ENCODE data around the gene HCAR2.
"Not testable (repeated sequence)": the region's sequence is repeated elsewhere in the genome, so short reads cannot be mapped to it uniquely, and the experiment has no call there.

HCAR2 gene

DNA sequence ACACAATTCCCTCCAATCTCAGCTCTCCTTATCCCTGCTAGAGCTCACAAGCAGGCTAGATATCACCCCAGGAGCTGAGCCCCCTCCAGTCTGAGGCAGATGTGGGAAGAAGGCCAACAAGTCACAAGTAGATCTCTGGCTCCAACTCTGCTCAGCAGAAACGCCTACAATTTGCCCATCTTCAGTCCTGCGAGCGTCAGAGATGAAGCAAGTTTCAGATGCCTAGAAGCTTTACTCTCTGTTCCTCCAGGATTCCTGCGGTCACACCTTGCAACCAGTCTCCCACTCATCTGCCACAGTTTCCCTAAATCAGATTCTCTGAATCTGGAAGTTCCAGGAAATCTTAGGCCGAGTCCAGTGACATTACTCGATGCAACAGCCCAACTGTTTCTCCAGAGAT, 12.1 kb upstream of the HCAR2 start:
- ATAC-seq = not testable (repeated sequence)

DNA sequence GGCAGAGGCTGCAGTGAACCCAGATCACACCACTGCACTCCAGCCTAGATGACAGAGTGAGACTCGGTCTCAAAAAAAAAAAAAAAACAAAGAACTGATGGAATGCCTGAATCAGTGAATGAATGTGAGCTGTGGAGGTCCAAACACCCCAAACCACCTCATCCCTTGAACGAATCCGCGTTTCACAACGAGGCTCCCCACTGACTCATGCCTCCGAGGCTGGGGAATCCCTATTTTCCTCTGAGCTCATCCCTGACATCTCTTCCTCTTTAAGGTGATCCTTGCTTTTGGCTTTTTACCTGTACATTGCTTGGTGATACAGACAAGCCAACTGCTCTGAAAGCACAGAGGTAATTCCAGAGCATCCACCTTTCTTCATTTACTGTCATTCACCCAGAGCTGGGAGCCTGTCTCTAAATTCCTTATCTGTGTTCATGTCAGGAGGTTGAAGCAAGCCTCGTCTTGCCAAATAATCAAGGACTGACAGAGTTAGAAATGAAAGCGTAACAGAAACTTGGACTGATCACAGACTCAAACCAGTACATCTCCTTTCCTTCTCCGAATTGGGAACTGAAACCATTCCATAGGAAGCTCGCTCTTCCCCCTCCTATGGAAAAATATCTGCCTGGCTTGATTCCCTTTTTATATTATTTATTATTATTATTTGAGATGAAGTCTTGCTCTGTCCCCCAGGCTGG, 10.5 kb upstream of the HCAR2 start:
- not testable (repeated sequence) for ATAC-seq

DNA sequence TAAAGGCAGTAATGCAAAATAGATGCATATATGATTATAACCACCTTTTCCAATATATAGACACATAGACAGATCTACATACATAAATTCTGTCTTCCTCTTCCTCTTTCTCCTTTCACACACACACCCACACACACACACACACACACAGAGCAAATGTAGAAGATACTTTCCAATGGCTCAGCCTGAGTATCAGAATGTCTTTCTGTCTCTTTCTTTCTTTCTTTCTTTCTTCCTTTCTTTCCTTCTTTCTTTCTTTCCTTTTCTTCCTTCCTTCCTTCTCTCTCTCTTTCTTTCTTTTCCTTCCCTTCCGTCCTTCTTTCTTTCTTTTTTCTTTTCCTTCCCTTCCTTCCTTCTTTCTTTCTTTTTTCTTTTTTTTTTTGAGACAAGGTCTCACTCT, 8.1 kb upstream of the HCAR2 start:
- ATAC-seq = not testable (repeated sequence)

DNA sequence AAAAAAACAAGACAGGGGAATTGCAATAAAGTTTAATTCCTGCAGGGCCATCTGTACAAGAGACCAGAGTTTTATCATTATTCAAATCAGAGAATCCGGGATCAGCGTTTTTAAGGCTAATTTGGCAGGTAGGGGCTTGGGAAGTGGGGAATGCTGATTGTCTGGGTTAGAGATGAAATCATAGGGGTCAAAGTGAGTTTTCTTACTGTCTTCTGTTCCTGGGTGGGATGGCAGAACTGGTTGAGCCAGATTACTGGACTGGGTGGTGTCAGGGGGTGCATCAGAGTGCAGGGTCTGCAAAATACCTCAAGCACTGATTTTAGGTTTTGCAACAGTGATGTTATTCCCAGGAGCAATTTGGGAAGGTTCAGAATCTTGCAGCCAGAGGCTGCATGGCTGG, 7.2 kb upstream of the HCAR2 start:
- not testable (repeated sequence) for ATAC-seq

DNA sequence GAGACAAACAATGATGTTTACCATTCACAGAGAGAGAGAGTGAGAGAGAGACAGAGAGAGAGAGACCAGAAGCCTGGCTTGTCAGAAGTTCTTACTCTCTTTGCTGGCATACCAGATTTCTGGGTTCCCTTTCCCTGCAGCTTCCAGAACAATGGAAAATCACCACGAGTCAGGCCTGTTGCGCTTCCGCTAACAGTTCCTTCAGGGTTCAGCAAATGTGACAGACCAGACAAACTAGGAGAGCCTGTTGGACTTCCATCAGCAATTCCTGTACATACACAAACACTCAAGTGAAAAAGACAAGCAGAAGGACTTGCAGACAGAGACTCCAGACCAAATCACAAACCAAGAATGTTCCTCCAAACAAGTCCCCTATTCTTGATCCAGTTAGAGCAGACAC, 6.1 kb upstream of the HCAR2 start:
- not testable (repeated sequence) for ATAC-seq

DNA sequence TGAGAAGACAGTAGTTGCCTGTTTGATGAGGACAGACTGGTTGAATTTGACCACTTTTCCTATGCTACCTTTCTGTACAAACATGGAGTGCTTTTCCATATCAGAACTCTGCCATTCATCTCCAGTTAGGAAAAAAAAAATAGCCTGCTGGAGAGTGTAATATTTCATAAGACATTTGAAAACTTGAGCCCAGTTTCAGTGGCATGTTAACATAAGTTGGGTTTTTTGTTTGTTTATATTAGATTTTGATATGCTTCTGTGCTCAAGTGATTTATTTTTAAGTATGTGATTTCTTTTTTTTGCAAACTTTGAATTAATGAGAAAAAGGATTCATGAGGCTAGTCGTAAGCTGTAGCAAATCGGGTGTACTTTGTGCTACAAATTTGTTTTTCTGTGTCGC, 684 bp upstream of the HCAR2 start:
- ATAC-seq = not testable (repeated sequence)

DNA sequence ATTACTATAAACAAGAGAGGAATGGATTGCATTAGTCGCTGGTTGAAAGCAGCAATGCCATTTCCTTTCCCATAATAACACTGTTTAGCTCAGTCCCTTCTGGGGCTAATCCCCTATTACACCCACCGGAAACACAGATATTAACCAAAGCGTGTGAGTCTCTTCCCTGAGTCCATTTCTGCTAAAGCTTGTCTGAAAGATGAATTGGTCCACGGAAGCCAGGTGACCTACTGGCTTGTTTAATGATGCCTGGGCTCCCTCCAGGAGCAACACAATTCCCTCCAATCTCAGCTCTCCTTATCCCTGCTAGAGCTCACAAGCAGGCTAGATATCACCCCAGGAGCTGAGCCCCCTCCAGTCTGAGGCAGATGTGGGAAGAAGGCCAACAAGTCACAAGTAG, 1.7 kb downstream of the HCAR2 start:
- ATAC-seq = not testable (repeated sequence)

DNA sequence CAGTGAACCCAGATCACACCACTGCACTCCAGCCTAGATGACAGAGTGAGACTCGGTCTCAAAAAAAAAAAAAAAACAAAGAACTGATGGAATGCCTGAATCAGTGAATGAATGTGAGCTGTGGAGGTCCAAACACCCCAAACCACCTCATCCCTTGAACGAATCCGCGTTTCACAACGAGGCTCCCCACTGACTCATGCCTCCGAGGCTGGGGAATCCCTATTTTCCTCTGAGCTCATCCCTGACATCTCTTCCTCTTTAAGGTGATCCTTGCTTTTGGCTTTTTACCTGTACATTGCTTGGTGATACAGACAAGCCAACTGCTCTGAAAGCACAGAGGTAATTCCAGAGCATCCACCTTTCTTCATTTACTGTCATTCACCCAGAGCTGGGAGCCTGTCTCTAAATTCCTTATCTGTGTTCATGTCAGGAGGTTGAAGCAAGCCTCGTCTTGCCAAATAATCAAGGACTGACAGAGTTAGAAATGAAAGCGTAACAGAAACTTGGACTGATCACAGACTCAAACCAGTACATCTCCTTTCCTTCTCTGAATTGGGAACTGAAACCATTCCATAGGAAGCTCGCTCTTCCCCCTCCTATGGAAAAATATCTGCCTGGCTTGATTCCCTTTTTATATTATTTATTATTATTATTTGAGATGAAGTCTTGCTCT, 3.0 kb downstream of the HCAR2 start:
- not testable (repeated sequence) for ATAC-seq

DNA sequence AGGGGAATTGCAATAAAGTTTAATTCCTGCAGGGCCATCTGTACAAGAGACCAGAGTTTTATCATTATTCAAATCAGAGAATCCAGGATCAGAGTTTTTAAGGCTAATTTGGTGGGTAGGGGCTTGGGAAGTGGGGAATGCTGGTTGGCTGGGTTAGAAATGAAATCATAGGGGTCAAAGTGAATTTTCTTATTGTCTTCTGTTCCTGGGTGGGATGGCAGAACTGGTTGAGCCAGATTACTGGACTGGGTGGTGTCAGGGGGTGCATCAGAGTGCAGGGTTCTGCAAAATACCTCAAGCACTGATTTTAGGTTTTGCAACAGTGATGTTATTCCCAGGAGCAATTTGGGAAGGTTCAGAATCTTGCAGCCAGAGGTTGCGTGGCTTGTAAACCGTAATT, 6.2 kb downstream of the HCAR2 start:
- ATAC-seq = not testable (repeated sequence)

DNA sequence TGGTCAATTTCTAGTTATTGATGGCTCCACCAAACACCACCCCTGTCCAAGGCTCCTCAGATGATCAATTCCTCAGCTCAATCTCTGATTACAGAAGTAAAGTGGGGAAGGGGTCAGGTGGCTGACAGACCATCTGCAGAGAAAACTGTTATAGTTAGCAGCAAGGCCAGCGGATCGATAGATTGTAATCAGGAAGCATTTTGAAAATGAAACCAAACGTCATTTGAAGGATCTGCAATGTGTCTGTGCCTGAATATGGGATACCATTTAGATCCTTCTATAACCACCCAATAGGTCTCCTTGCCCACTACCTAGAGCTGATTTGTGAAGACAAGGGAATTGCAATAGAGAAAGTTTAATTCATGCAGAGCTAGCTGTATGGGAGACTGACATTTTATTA, 11.6 kb downstream of the HCAR2 start:
- ATAC-seq = no peak

DNA sequence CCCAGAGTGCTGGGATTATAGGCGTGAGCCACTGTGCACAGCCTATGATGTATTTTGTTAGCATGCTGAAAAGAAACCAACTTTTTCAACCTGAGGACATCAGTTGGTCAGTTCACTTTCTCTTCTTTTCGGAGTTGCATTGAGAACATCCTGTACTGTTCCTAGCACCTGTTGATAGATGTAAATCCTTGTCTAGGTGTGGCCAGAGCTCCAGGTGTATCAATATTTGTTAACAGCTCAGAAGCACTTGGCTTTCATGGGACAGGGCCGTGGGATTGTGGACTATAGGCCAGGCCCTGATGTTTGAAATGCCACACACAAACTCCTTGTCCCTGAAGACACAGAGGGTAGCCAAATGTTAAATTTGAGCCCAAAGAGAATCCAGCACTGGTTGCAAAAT, 14.9 kb downstream of the HCAR2 start:
- no peak for ATAC-seq

DNA sequence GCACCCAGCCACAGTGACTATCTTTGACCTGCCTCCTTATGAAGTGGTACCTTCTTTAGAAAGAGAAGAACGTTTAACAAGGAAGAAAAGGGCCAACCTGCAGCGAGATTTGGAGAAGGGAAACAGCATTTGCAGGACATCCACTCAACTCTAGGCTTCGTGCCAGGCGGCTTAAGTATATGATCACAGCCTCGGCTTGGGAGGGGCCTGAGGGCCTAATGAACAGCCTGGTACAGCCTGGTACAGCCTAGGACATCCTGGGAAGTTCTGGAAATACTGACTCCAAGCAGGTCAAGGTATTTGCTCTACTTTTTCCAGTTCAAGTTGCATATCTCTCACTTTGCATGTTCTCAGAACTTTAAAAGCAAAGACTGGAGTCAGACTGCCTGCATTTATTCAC, 16.1 kb downstream of the HCAR2 start:
- ATAC-seq = no peak

DNA sequence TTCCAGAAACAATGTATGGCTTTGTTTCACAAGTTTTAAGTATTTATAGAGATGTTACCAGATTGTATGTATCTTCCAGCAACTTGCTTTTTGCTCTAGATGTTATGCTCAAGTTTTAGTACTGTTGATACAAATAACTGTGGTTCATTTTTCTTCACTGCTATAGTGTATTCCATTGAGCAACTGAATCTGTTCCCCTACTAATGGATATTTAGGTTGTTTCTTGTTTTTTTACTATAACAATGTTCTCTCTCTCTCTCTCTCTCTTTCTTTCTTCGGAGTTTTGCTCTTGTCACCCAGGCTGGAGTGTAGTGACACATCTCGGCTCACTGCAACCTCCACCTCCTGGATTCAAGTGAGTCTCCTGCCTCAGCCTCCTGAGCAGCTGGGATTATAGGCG, 16.6 kb downstream of the HCAR2 start:
- ATAC-seq = no peak

DNA sequence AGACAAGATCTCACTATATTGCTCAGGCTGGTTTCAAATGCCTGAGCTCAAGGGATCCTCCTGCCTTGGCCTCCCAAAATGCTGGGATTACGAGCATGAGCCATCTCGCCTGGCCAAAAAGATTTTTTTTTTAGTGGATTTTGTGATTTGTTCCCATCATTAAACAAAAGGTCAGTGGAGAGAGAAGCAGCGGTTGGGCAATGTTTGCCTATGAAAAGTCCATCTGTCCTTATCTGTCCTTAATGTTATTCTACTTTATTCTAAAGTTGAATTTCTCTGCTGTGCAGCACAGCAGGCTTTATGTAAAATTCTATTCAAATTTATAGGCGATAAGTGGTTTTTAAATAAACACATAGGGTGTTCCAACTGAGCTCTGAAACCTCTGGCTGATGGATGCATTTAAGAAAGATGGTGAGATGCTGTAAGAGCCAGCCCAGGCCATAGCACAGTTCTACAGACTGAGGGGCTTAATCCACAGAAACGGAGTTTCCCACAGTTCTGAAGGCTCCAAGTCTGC, 18.8 kb downstream of the HCAR2 start:
- no peak for ATAC-seq

DNA sequence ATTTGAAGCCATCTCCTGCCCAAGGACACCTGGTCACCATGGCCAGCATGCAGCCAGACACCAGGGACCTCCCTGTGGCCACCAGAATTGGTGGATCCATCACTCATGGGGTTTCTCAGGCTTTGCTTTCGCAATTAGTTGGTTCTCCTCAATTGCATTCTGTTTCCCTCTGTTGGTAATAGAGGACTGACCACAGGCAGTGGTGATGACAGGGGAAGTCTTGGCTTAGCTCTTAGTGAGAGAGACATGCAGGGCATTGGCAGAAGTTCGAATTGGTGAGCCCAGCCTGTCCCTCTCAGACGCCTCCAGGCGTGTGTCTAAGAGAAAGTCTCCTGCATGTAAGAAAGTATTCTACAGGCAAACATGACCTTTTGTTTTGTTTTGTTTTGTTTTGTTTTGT, 21.3 kb downstream of the HCAR2 start:
- ATAC-seq = no peak

DNA sequence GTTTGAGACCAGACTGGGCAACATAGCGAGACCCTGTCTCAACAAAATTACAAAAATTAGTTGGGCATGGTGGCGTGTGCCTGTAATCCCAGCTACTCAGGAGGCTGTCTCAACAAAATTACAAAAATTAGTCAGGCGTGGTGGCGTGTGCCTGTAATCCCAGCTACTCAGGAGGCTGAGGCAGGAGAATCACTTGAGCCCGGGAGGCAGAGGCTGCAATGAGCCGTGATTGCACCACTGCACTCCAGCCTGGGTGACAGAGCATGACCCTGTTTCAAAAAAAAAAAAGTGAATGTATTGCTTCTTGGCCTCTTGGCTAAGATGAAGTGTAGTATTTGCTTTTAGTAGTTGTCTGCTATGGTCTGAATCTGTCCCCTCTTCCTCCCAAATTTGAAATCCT, 22.2 kb downstream of the HCAR2 start:
- ATAC-seq = not testable (repeated sequence)

DNA sequence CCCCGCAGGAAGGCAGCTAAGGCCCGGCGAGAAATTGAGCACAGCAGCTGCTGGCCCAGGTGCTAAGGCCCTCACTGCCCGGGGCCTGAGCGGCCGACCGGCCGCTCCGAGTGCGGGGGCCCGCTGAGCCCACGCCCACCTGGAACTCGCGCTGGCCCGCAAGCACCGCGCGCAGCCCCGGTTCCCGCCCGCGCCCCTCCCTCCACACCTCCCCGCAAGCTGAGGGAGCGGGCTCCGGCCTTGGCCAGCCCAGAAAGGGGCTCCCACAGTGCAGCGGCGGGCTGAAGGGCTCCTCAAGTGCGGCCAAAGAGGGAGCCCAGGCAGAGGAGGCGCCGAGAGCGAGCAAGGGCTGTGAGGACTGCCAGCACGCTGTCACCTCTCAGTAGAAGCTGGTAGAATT, 26.4 kb downstream of the HCAR2 start:
- not testable (repeated sequence) for ATAC-seq

DNA sequence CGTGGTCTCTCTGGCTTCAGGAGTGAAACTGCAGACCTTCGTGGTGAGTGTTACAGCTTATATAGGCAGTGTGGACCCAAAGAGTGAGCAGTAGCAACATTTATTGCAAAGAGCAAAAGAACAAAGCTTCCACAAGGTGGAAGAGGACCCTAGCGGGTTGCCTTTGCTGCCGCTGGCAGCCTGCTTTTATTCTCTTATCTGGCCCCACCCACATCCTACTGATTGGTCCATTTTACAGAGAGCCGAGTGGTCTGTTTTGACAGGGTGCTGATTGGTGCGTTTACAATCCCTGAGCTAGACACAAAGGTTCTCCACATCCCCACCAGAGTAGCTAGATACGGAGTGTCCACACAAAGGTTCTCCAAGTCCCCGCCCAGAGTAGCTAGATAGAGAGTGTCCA, 27.1 kb downstream of the HCAR2 start:
- ATAC-seq = not testable (repeated sequence)

DNA sequence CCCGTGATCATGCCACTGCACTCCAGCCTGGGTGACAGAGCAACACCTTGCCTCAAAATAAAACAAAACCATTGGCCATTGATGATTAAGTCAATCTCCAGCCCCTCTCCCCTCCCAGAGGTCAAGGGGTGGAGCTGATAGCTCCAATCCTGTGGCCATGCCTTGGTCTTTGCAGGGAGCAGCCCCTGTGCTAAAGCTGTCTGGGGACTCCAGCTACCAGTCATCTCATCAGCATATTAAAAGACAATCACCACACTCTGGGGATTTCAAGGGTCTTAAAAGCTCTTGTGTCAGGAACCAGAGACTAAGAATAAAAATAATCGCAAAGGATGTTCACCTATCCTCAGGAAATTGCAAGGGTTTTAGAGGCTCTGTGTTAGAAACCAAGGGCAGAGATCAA, 30.6 kb downstream of the HCAR2 start:
- no peak for ATAC-seq

DNA sequence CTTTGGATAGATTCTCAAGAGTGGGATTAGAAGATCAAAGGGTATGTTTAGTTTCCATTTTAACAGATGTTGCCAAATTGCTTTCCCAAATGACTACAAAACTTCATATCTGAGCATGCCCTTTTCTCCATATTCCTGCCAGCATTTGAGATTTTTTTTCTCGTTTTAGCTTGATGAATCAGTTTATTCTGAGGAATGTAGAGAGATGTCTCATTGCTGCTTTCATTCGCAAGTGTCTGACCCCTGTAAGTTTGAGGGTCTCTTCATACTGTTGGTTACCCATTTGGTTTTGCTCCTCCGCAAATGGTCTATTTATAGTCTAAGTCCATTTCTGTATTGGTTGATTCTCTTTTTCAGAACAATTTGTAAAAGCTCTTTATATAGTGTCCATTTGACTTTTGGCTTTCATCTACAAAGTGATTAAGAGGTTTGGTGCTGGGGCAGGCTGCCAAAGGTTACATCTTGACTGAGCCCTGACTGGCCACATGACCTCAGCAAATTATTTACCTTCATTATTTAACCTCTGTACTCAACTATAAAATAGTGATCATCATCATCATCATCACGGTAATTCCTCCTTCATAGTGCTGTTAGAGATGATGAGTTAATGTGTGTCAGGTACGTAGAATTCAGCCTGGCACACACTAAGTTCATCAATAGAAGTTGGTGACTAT, 33.6 kb downstream of the HCAR2 start:
- no peak for ATAC-seq

DNA sequence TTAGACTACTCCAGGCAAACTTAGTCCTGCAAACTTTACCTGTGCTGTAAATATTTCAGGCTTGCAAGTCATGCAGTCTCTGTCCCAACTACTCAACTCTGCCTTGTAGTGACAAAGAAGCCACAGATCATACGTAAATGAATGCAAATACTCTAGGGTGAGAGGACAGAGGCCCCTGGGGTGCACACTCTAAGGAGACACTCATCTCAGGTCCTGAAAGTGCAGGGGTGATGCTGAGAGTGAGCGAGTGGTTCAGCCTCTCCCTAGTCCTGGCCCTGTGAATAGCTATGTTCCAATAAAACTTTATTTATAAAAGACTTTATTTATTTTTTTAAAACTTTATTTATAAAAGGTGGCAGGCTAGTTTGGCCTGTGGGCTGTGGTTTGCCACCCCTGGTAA, 34.9 kb downstream of the HCAR2 start:
- ATAC-seq = peak in 1 of 2 donors; percentile 21

DNA sequence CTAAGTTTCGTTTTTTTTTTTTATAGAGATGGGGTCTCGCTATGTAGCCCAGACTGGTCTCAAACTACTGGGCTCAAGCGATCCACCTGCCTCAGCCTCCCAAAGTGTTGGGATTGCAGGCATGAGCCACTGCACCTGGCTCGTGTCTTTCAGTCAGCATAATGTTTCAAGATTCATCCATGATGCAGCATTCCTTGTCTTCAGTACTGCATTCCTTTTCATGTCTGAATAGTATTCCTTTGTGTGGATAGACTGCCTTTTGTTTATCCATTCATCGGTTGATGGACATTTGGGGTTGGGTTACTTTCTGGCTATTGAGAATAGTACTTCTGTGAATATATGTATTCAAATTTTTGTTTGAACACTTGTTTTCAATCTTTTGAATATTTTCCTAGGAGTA, 37.4 kb downstream of the HCAR2 start:
- ATAC-seq = no peak

DNA sequence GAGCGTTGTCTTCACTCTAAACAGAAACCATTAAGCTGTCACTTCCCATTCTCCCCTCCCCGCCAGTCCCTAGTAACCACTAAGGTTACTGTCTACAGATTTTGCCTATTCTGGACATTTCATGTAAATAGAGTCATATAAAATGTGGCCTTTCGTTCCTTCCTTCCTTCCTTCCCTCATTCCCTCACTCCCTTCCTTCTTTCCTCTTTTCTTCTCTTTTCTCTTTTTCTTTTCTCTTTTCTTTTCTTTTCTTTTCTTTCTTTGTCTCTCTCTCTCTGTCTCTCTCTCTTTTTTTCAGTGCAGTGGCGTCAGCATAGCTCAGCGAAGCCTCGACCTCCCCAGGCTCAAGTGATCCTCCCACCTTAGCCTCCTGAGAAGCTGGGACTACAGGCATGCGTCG, 37.8 kb downstream of the HCAR2 start:
- ATAC-seq = no peak

DNA sequence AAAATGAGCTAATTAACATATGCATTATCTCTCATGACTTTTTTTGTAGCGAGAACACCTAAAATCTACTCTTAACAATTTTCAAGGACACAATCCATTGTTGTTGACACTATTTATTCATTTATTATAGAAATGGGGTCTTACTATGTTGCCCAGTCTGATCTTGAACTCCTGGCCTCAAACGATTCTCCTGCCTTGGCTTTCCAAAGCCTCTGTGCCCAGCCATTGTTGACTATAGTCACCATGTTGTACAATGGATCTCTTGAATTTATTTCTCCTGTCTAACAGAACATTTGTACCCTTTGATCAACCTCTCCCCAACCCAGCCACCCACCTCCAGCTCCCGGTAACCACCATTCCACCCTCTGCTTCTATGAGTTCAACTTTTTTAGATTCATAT, 41.2 kb downstream of the HCAR2 start:
- no peak for ATAC-seq
